Measurements from ENCODE around the gene RNF26. TPM values are rescaled to one million over a fixed set of nuclear protein-coding genes. Genes with fewer than 3 reads are reported as not detected.

Gene RNF26
- total and polyA plus RNA-seq, 9 donors: 3.0 to 22.1 (median 18.3) TPM

DNA sequence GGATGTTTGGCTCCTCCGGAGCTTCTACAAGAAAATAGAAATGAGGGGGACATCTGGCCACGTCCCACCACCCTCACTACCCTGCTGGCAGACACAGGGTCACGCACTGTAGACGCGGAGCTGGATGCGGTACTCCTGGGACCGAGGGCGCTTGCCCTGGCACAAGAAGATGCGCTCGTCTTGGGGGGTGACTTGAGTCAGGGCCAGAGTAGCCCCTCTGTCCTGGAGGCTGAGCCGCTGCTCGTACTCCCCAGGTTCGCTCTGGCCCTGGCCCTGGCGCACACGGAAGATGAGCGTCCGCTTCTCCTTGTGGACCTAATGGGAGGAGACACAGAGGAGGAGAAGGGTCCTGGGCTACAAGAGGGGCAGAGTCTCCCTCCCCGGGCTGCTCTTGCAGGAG, 19.6 kb upstream of the RNF26 start:
- H3K9me3 ChIP-seq (replicated peaks; ENCODE audit: control insufficient read depth, low read depth, low read length): no peaks in the 10 kb centered on the region
- H3K4me3 ChIP-seq (ENCODE audit: low read length): peak overlapping the region; percentile 57
- peak; percentile 10 for DNase-seq
- peaks cover 6% of the 10 kb centered on the region for H3K27me3 ChIP-seq (ENCODE audit: control insufficient read depth, insufficient read depth, low read length)
- H3K4me1 ChIP-seq (ENCODE audit: control insufficient read depth, insufficient read depth, low read length): peaks cover 50% of the 10 kb centered on the region
- H3K36me3 ChIP-seq (ENCODE audit: control insufficient read depth, insufficient read depth, low read length): peaks cover 55% of the 10 kb centered on the region
- WGBS (ENCODE audit: insufficient coverage): 65% methylated on average over 9 of the region's 18 CpGs
- peak overlapping the region; percentile 93 for H3K27ac ChIP-seq (ENCODE audit: low read length)

GRCh38 chr11:119315131-119316015, 19.0 kb upstream of the RNF26 start:
- Histone ChIP-seq H3K36me3 (ENCODE audit: control insufficient read depth, insufficient read depth, low read length) (peaks cover 48% of the 10 kb centered on the region), H3K27me3 (ENCODE audit: control insufficient read depth, insufficient read depth, low read length) (peaks cover 6% of the 10 kb centered on the region), H3K27ac (ENCODE audit: low read length) (peak overlapping the region; percentile 93), H3K9me3 (replicated peaks; ENCODE audit: control insufficient read depth, low read depth, low read length) (no peaks in the 10 kb centered on the region), H3K4me1 (ENCODE audit: control insufficient read depth, insufficient read depth, low read length) (peaks cover 57% of the 10 kb centered on the region), H3K4me3 (ENCODE audit: low read length) (peak overlapping the region; percentile 57)
- 7% methylated on average over 17 of the region's 29 CpGs for WGBS (ENCODE audit: insufficient coverage)
- DNase-seq: peak; percentile 82

- peak; percentile 78 for DNase-seq
- H3K27ac ChIP-seq (ENCODE audit: low read length): peak overlapping the region; percentile 93
- no peaks in the 10 kb centered on the region for H3K9me3 ChIP-seq (replicated peaks; ENCODE audit: control insufficient read depth, low read depth, low read length)
- peaks cover 6% of the 10 kb centered on the region for H3K27me3 ChIP-seq (ENCODE audit: control insufficient read depth, insufficient read depth, low read length)
- H3K4me3 ChIP-seq (ENCODE audit: low read length): peak overlapping the region; percentile 57
- peaks cover 63% of the 10 kb centered on the region for H3K4me1 ChIP-seq (ENCODE audit: control insufficient read depth, insufficient read depth, low read length)
- 2% methylated on average over 44 of the region's 46 CpGs for WGBS (ENCODE audit: insufficient coverage)
- peaks cover 40% of the 10 kb centered on the region for H3K36me3 ChIP-seq (ENCODE audit: control insufficient read depth, insufficient read depth, low read length)
Measured at GRCh38 chr11:119316016-119316728, 18.2 kb upstream of the RNF26 start.

DNA sequence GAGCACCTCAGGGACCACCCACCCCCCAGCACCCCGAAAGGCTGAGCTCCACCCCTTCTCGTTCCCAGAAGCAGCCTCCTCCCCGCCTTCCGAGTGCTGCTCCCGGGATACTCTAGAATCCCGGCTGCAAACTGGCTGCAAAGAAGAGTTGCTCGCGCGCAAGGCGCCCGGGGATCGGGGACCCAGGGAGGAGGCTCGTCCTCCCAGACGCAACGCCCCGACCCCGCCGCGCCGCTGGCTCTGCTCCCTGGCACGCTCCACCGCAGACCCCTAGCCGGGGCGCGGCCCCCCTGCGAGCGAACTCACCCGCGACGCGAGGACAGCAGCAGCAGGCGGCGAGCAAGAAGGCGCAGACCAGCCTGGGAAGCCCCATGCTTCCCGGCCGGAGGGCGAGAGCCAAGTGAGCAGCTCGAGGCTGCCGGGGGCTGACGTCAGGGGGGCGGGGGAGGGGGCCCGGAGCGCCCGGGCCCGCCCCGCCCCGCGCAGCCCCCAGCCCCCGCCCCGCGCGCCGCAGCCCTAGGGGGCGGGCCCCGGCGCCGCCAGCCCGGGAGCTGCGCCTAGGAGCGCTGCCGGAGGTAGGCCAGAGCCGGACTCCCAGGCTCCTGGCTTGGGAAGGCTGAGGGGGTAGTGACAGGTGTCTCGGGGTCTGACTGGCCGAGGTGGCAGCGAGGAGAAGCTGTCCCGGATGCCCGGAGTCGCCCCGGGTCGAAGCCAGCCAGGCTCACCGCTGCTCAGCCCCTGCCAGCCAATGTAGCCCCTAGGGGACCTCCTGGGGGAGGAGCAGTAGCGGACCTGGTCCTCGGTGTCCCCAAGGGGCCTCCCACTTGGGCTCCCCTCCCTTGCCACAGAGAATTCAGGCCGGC, 17.4 kb upstream of the RNF26 start, which contains the start of gene MCAM:
TSS of gene MCAM (minus strand) at position 402 of the 863 bp plus-strand sequence. CDS start at position 373, 29 bp downstream.
- under 1% methylated on average over 65 of the region's 74 CpGs for WGBS (ENCODE audit: insufficient coverage)
- peak; percentile 81 for DNase-seq
- Histone ChIP-seq H3K27me3 (ENCODE audit: control insufficient read depth, insufficient read depth, low read length) (peaks cover 10% of the 10 kb centered on the region), H3K4me3 (ENCODE audit: low read length) (peak within 1 kb of the TSS; percentile 57), H3K9me3 (replicated peaks; ENCODE audit: control insufficient read depth, low read depth, low read length) (no peaks in the 10 kb centered on the region), H3K27ac (ENCODE audit: low read length) (peak within 1 kb of the TSS; percentile 93), H3K36me3 (ENCODE audit: control insufficient read depth, insufficient read depth, low read length) (peaks cover 32% of the 10 kb centered on the region), H3K4me1 (ENCODE audit: control insufficient read depth, insufficient read depth, low read length) (peaks cover 69% of the 10 kb centered on the region)

DNA sequence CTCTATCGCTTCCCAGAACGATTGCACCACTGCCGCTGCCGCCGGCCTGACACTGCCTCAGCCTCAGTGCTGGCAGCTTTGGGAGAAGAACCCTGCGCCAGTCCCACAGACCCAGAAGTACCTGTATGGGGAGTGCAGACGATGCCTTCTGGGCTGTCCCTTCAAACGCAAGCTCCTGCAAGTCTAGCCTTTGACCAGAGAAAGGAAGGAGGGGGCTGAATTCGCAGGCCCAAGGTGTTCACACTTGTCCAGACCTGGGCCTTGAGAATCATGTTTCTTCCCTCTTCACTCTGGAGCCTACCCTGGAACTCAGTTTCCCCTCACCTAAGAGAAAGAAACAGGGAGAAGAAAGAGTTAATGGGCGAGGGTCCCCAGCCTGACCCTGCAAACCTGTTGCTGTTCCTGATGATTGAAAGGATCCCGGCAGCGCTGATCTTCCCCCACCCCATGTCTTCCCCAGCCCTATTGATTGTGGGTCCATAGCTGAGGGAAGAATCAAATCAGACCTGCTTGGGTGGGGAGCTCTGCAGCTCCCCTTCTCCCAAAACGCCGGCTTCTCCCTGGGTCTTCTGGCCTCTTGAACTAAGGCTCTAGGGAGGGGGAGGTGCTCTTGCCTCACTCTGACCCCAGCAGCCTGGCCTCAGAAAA, 16.6 kb upstream of the RNF26 start:
- WGBS (ENCODE audit: insufficient coverage): 43% methylated on average over 5 of the region's 14 CpGs
- peak overlapping the region; percentile 37 for H3K4me3 ChIP-seq (ENCODE audit: low read length)
- no peaks in the 10 kb centered on the region for H3K9me3 ChIP-seq (replicated peaks; ENCODE audit: control insufficient read depth, low read depth, low read length)
- DNase-seq: no peak
- peaks cover 10% of the 10 kb centered on the region for H3K27me3 ChIP-seq (ENCODE audit: control insufficient read depth, insufficient read depth, low read length)
- H3K36me3 ChIP-seq (ENCODE audit: control insufficient read depth, insufficient read depth, low read length): peaks cover 25% of the 10 kb centered on the region
- peaks cover 70% of the 10 kb centered on the region for H3K4me1 ChIP-seq (ENCODE audit: control insufficient read depth, insufficient read depth, low read length)
- peak overlapping the region; percentile 93 for H3K27ac ChIP-seq (ENCODE audit: low read length)

DNA sequence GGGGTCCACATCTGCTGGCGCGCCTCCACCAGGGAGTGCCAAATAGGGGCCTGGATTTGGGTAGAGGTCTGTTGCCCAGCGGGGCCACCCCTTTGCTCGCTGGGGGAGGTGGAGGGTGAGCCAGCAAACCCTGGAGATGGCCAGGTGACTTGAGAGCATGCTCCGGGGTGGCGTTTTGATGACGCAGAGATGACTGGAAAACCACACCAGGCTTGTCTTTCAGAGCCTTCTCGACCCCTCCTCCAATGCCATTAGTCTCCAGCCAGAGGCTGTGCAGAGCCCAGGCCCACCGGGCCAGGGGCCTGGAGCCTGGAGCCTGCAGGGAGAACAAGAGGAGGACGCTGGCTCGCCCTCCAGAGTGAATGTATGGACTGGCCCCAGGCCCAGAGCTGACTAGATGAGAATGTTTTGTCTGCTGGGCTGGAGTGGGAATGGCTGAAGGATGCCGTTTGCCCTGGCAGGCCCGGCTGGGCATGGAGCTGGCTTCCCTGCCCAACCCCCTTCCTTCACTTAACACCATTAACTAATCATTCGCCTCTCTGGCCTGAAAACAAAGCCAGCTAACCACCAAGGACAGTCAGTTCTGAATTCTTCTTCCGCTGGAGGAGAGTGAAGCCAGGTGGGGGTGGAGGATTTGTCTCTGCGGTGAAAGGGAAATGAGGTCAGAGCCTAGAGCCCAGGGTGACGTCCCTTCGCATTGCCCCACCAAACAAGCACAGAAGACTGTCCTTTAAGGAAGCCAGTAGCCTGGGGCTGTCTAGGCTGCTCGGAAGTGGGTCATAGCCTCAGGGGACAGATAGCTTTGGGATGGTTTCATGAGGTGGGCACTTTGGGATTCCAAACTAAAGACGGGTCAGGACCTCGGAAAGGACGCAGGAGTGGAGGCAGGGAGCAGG, 15.8 kb upstream of the RNF26 start:
- peak; percentile 69 for DNase-seq
- Histone ChIP-seq H3K4me3 (ENCODE audit: low read length) (no peak overlapping the region), H3K27ac (ENCODE audit: low read length) (peak overlapping the region; percentile 93), H3K9me3 (replicated peaks; ENCODE audit: control insufficient read depth, low read depth, low read length) (no peaks in the 10 kb centered on the region), H3K27me3 (ENCODE audit: control insufficient read depth, insufficient read depth, low read length) (peaks cover 10% of the 10 kb centered on the region), H3K36me3 (ENCODE audit: control insufficient read depth, insufficient read depth, low read length) (peaks cover 17% of the 10 kb centered on the region), H3K4me1 (ENCODE audit: control insufficient read depth, insufficient read depth, low read length) (peaks cover 68% of the 10 kb centered on the region)
- 24% methylated on average over 11 of the region's 22 CpGs for WGBS (ENCODE audit: insufficient coverage)

GRCh38 chr11:119319136-119319699, 15.1 kb upstream of the RNF26 start:
- peaks cover 10% of the 10 kb centered on the region for H3K36me3 ChIP-seq (ENCODE audit: control insufficient read depth, insufficient read depth, low read length)
- 67% methylated on average over 8 of the region's 8 CpGs for WGBS (ENCODE audit: insufficient coverage)
- no peaks in the 10 kb centered on the region for H3K9me3 ChIP-seq (replicated peaks; ENCODE audit: control insufficient read depth, low read depth, low read length)
- peak; percentile 22 for DNase-seq
- H3K27me3 ChIP-seq (ENCODE audit: control insufficient read depth, insufficient read depth, low read length): peaks cover 10% of the 10 kb centered on the region
- H3K4me3 ChIP-seq (ENCODE audit: low read length): no peak overlapping the region
- H3K4me1 ChIP-seq (ENCODE audit: control insufficient read depth, insufficient read depth, low read length): peaks cover 68% of the 10 kb centered on the region
- H3K27ac ChIP-seq (ENCODE audit: low read length): peak overlapping the region; percentile 93

DNA sequence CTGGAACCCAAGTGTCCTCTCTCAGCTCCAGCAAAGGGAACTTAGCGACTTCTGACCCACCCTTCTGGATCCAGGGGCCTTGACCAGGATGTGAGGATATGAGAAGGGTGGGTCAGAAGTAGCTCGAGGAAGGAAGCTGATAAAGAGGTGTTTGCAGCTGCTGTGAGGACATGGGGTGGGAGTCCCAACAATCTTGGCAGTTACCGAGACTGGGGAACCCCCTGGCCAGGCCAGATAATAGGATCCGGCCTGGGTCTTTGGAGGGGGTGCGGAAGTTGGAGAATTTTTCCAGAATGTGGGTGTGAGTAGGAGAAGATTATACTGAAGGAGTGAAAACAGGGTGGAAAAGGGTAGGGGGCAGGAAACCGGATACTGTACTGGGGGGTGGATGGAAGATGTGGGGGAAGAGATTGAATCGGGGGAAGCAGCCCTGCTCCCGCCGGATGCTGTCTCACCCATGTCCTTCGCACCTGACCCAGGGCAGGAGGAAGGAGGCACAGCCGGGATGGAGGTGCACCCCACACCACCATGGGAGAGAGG, 14.6 kb upstream of the RNF26 start:
- Histone ChIP-seq H3K27me3 (ENCODE audit: control insufficient read depth, insufficient read depth, low read length) (peaks cover 10% of the 10 kb centered on the region), H3K36me3 (ENCODE audit: control insufficient read depth, insufficient read depth, low read length) (peaks cover 4% of the 10 kb centered on the region), H3K4me1 (ENCODE audit: control insufficient read depth, insufficient read depth, low read length) (peaks cover 64% of the 10 kb centered on the region), H3K9me3 (replicated peaks; ENCODE audit: control insufficient read depth, low read depth, low read length) (no peaks in the 10 kb centered on the region), H3K4me3 (ENCODE audit: low read length) (no peak overlapping the region), H3K27ac (ENCODE audit: low read length) (peak overlapping the region; percentile 93)
- DNase-seq: peak; percentile 61
- 48% methylated on average over 6 of the region's 11 CpGs for WGBS (ENCODE audit: insufficient coverage)

Measured in muscle of leg (tissue), 11 donors.